Measurements from ENCODE around the gene RESP18.
A peak's percentile ranks its signal among the peaks of the same experiment; 100 is the strongest.

Gene RESP18

GRCh38 chr2:219302412-219302968, 30.1 kb downstream of the RESP18 start:
- Mint-ChIP-seq H3K27ac (no peak overlapping the region), H3K9me3 (no peaks in the 10 kb centered on the region), H3K4me3 (no peak overlapping the region), H3K4me1 (peaks cover 6% of the 10 kb centered on the region), H3K36me3 (peaks cover 7% of the 10 kb centered on the region)
- no peak for DNase-seq (ENCODE audit: low spot score in 2 of 2)
- ATAC-seq, result no peak

GRCh38 chr2:219300022-219300421, 32.5 kb downstream of the RESP18 start:
- peak overlapping the region; percentile 66 for H3K4me3 Mint-ChIP-seq
- H3K9me3 Mint-ChIP-seq, result no peaks in the 10 kb centered on the region
- no peak for ATAC-seq
- H3K36me3 Mint-ChIP-seq, result peaks cover 7% of the 10 kb centered on the region
- peaks cover 16% of the 10 kb centered on the region for H3K4me1 Mint-ChIP-seq
- DNase-seq (ENCODE audit: low spot score in 2 of 2), result no peak
- H3K27ac Mint-ChIP-seq, result no peak overlapping the region

- Mint-ChIP-seq H3K9me3 (no peaks in the 10 kb centered on the region), H3K4me1 (peaks cover 19% of the 10 kb centered on the region), H3K4me3 (peak overlapping the region; percentile 66), H3K27ac (peak overlapping the region; percentile 50), H3K36me3 (peaks cover 7% of the 10 kb centered on the region)
- DNase-seq (ENCODE audit: low spot score in 2 of 2), result no peak
- no peak for ATAC-seq
These were observed 33.2 kb downstream of the RESP18 start for GRCh38 chr2:219299372-219299760.

- H3K36me3 Mint-ChIP-seq, result peaks cover 7% of the 10 kb centered on the region
- peak overlapping the region; percentile 50 for H3K27ac Mint-ChIP-seq
- H3K4me3 Mint-ChIP-seq, result peak overlapping the region; percentile 66
- DNase-seq (ENCODE audit: low spot score in 2 of 2) (peak; percentile 97), ATAC-seq (peak; percentile 72)
- peaks cover 24% of the 10 kb centered on the region for H3K4me1 Mint-ChIP-seq
- H3K9me3 Mint-ChIP-seq, result no peaks in the 10 kb centered on the region
These were observed 33.7 kb downstream of the RESP18 start for GRCh38 chr2:219298759-219299371.

GRCh38 chr2:219297766-219298456, 34.6 kb downstream of the RESP18 start:
- peaks cover 26% of the 10 kb centered on the region for H3K4me1 Mint-ChIP-seq
- H3K27ac Mint-ChIP-seq, result no peak overlapping the region
- H3K36me3 Mint-ChIP-seq, result peaks cover 7% of the 10 kb centered on the region
- no peak overlapping the region for H3K4me3 Mint-ChIP-seq
- no peak for ATAC-seq
- no peaks in the 10 kb centered on the region for H3K9me3 Mint-ChIP-seq
- no peak for DNase-seq (ENCODE audit: low spot score in 2 of 2)

GRCh38 chr2:219296631-219297391, 35.7 kb downstream of the RESP18 start:
- ATAC-seq (no peak), DNase-seq (ENCODE audit: low spot score in 2 of 2) (peak in 1 of 2 donors; percentile 47)
- H3K4me1 Mint-ChIP-seq, result peaks cover 26% of the 10 kb centered on the region
- no peaks in the 10 kb centered on the region for H3K9me3 Mint-ChIP-seq
- no peak overlapping the region for H3K4me3 Mint-ChIP-seq
- H3K27ac Mint-ChIP-seq, result no peak overlapping the region
- H3K36me3 Mint-ChIP-seq, result peaks cover 7% of the 10 kb centered on the region

GRCh38 chr2:219296142-219296541, 36.4 kb downstream of the RESP18 start:
- ATAC-seq, result no peak
- Mint-ChIP-seq H3K4me1 (peaks cover 26% of the 10 kb centered on the region), H3K36me3 (peaks cover 7% of the 10 kb centered on the region), H3K4me3 (no peak overlapping the region), H3K9me3 (no peaks in the 10 kb centered on the region), H3K27ac (no peak overlapping the region)
- DNase-seq (ENCODE audit: low spot score in 2 of 2), result no peak

- Mint-ChIP-seq H3K36me3 (peaks cover 7% of the 10 kb centered on the region), H3K9me3 (no peaks in the 10 kb centered on the region)
These were observed 37.9 kb downstream of the RESP18 start for GRCh38 chr2:219294356-219295351.

GRCh38 chr2:219293736-219294231, 38.8 kb downstream of the RESP18 start:
- Mint-ChIP-seq H3K4me1 (peaks cover 26% of the 10 kb centered on the region), H3K4me3 (peak overlapping the region; percentile 68), H3K36me3 (peaks cover 2% of the 10 kb centered on the region), H3K9me3 (no peaks in the 10 kb centered on the region), H3K27ac (peak overlapping the region; percentile 70)
- no peak for ATAC-seq
- DNase-seq (ENCODE audit: low spot score in 2 of 2), result no peak

More at GRCh38 chr2:219294356-219295351, 37.9 kb downstream of the RESP18 start:
- Mint-ChIP-seq H3K4me3 (peak overlapping the region; percentile 68), H3K4me1 (peaks cover 26% of the 10 kb centered on the region), H3K27ac (peak overlapping the region; percentile 70)
- DNase-seq (ENCODE audit: low spot score in 2 of 2) (peak; percentile 91 to 92), ATAC-seq (peak; percentile 89)

GRCh38 chr2:219292616-219293015, 39.9 kb downstream of the RESP18 start:
- H3K9me3 Mint-ChIP-seq, result no peaks in the 10 kb centered on the region
- peaks cover 20% of the 10 kb centered on the region for H3K4me1 Mint-ChIP-seq
- no peak for DNase-seq (ENCODE audit: low spot score in 2 of 2)
- H3K36me3 Mint-ChIP-seq, result no peaks in the 10 kb centered on the region
- no peak overlapping the region for H3K27ac Mint-ChIP-seq
- H3K4me3 Mint-ChIP-seq, result no peak overlapping the region
- no peak for ATAC-seq

- H3K4me3 Mint-ChIP-seq, result no peak overlapping the region
- no peaks in the 10 kb centered on the region for H3K9me3 Mint-ChIP-seq
- H3K36me3 Mint-ChIP-seq, result no peaks in the 10 kb centered on the region
- ATAC-seq (no peak), DNase-seq (ENCODE audit: low spot score in 2 of 2) (no peak)
- H3K4me1 Mint-ChIP-seq, result peaks cover 20% of the 10 kb centered on the region
- H3K27ac Mint-ChIP-seq, result no peak overlapping the region
These were observed 40.5 kb downstream of the RESP18 start for GRCh38 chr2:219291910-219292490.

GRCh38 chr2:219291394-219291793, 41.1 kb downstream of the RESP18 start:
- DNase-seq (ENCODE audit: low spot score in 2 of 2) (no peak), ATAC-seq (no peak)
- H3K4me3 Mint-ChIP-seq, result no peak overlapping the region
- no peak overlapping the region for H3K27ac Mint-ChIP-seq
- H3K9me3 Mint-ChIP-seq, result no peaks in the 10 kb centered on the region
- no peaks in the 10 kb centered on the region for H3K36me3 Mint-ChIP-seq
- H3K4me1 Mint-ChIP-seq, result peaks cover 24% of the 10 kb centered on the region

- ATAC-seq, result no peak
- no peak overlapping the region for H3K27ac Mint-ChIP-seq
- DNase-seq (ENCODE audit: low spot score in 2 of 2), result no peak
- H3K9me3 Mint-ChIP-seq, result no peaks in the 10 kb centered on the region
- peaks cover 26% of the 10 kb centered on the region for H3K4me1 Mint-ChIP-seq
- H3K36me3 Mint-ChIP-seq, result peaks cover 5% of the 10 kb centered on the region
- H3K4me3 Mint-ChIP-seq, result no peak overlapping the region
These were observed 42.0 kb downstream of the RESP18 start for GRCh38 chr2:219290381-219291171.
